HG02981 (cell line): ENCODE measurements around the gene ANO1.

ENCODE experiments used
- ATAC-seq: cut with Tn5 transposase; IDR thresholded peaks from one replicate; pipeline ENCODE4 v1.9.1; 2021; ENCODE audit warnings: mild to moderate bottlenecking, moderate library complexity; ENCODE audit not compliant: unreplicated experiment

ANO1 gene

GRCh38 chr11:70111269-70112016, 33.3 kb downstream of the ANO1 start:
- no peak for ATAC-seq

- ATAC-seq, result no peak
Observed at GRCh38 chr11:70112017-70112434, 33.9 kb downstream of the ANO1 start.

- no peak for ATAC-seq
Observed at GRCh38 chr11:70113801-70114200, 35.7 kb downstream of the ANO1 start.

DNA sequence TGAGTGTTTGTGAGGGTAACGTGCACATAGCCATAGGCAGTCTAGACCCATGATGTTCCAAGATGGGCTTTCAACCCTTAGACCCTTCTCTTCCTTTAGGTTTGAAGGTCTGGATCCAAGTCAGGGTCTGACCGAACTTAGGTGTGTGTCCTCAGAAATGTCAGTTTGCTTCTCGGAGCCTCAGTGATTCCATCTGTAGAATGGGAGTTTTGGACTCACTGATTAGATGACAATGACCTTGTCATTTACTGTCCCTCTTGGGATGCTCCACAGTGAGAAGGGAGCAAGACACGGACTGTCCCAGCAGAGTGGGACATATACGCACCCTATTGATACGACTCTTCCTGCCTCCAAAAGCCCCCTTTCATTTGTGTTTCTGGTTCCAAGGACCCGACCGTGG, 37.7 kb downstream of the ANO1 start:
- ATAC-seq, result no peak

DNA sequence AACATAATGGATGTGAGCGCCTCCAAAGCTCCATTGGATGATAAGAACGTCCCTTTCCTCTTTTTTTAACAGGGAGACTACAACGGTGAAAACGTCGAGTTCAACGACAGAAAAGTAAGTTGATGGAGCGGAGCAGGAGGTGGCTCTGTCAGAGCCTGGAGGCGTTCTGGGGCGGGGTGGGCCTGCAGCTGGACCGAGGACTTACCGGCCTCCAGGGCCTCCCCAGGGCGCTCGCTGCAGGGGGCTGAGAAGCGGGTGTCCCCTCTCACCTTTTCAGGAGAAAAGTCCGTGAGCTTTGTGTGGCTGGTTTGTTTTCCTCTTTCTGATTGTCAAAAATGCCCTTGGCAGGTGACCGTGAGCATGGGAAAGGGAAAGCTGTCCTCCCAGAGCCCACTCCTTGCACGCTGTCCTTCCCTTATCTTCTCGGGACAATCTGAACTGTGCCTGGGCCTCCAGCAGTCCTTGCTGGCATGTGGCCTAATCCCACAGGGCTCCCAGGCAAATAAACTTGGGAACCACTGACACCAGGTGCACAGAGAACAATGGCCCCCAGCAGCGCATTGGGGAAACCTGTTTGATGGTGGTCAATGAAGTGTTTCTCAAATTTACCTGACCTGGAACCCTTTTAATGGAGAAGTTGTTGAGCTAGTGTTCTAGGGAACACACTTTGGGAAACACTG, 38.4 kb downstream of the ANO1 start:
- ATAC-seq, result no peak

DNA sequence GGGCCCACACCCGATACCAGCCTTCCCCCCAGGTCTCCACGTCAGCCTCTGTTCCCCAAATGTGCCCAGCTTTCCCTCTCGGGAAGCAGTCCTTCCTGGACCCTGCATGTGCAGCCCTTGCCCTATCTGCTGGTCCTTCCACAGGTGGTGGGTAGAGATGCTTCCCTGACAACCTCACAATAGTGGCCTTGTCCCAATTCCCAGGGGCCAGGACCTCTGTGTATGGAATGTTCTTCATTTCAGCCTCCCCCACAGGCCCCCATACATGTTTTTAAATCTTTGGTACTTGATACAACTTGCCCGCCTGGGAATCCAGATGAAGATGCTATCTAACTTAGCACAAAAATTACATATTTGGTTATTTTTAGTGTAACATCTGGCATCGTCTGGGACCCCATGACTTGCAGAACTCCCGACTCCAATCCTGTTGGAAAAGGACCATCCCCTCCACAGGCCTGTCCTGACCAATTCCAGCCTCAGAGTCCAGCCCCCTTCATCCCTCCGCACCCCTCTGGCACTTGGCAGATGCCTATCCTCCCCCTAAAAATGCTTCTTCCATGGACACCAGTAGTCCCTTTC, 39.5 kb downstream of the ANO1 start:
- ATAC-seq, result no peak

DNA sequence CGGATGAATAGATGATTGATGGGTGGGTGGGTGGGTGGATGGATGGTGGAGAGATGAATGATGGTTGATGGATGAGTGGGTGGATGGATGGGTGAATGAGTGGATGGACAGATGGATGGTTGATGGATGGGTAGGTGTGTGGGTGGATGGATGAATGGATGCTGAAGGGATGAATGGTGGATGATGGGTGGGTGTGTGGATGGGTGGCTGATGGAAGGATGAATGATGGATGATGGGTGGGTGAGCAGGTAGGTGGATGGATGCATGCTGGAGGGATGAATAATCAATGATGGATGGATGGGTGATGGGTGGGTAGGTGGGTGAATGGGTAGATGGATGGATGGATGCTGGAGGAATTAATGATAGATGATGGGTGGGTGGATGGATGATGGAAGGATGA, 40.5 kb downstream of the ANO1 start:
- no peak for ATAC-seq

DNA sequence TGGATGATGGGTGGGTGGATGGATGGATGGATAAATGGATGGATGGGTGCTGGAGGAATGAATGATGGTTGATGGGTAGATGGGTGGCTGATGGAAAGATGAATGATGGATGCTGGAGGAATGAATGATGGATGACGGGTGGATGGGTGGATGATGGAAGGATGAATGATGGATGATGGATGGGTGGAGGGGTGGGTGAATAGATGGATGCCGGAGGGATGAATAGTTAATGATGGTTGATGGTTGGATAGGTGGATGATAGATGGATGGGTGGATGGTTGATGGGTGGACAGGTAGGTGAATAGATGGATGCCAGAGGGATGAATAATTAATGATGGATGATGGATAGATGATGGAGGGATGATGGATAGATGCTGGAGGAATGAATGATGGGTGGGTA, 41.4 kb downstream of the ANO1 start:
- ATAC-seq, result no peak

- ATAC-seq, result no peak
Observed at GRCh38 chr11:70120674-70121073, 42.6 kb downstream of the ANO1 start.

- no peak for ATAC-seq
Observed at GRCh38 chr11:70122490-70123198, 44.5 kb downstream of the ANO1 start.

GRCh38 chr11:70123711-70124110, 45.6 kb downstream of the ANO1 start:
- ATAC-seq, result no peak

DNA sequence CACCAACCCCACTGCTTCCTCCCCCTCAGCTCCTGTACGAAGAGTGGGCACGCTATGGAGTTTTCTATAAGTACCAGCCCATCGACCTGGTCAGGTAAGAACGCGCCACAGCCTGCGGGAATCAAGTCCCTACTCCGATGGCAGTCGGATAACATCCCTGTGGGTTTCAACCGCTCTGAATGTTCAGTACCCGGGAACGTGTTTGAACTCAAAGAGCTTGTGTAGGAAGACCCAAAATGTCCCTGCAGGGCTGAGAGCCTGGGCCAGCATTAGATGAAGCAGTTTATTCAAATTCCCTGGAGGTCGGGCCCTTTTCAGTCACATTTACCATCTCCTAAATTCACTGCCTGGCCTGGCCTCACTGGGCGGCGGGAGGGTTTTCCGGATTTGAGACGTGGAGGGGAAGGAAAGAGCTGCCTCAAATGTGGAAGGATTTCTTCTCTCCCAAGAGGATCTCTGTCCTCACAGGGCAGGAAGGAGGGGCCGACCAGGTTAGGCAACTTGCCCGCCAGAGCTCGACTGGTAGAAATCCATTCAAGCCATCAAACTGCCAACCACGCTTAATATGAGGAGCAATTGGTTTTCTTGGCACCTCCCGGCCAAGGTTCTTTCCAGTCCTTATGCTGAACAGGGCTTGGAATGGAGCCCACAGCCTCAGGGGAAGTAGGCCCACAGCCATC, 46.3 kb downstream of the ANO1 start:
- no peak for ATAC-seq

DNA sequence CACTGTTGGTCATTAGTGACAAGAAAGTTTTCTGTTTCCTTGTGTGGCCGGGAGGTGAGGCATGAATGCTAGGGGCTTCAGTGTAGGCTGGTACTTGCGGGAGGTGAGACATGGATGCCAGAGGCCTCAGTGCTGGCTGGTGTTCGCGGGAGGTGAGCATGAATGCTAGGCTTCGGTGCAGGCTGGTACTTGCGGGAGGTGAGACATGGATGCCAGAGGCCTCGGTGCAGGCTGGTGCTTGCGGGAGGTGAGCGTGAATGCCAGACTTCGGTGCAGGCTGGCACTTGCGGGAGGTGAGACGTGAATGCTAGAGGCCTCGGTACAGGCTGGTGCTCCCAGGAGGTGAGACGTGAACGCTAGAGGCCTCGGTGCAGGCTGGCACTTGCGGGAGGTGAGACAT, 48.4 kb downstream of the ANO1 start:
- no peak for ATAC-seq

DNA sequence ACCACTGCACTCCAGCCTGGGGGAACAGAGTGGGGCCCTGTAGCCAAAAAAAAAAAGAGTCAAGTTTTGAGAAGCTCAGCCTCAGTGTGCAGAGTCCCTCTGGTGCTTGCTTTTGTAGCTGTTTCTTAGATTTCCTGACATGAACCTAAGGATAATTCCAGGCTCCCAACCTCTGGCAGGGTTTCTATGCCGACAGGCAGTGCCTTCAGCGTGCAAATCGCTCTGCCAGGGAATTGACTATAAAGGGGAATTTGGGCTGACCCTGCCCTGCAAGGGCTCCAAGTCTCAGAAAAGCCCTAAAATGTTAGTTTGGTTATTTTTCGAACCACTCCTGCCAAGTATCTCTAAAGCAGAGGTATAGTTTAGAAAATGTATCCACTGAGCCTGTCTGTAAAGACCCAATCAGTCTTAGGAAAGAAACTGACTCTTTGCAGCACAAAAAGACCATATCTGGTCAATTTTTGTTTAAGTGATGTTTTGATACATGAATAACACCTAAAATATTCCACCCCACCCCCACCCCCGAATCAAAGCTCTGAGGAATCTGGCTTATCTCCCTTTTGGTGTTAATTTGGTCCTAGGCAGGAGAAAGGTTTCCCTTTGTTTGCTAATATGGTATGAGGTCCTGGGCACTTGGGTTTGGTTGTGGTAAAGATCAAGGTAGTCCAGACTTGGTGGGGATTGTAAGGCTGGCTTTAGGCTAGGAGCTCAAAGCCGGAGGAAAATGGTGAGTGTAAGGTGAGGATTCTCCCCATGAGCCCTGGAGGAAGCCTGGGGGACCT, 49.7 kb downstream of the ANO1 start:
- no peak for ATAC-seq

DNA sequence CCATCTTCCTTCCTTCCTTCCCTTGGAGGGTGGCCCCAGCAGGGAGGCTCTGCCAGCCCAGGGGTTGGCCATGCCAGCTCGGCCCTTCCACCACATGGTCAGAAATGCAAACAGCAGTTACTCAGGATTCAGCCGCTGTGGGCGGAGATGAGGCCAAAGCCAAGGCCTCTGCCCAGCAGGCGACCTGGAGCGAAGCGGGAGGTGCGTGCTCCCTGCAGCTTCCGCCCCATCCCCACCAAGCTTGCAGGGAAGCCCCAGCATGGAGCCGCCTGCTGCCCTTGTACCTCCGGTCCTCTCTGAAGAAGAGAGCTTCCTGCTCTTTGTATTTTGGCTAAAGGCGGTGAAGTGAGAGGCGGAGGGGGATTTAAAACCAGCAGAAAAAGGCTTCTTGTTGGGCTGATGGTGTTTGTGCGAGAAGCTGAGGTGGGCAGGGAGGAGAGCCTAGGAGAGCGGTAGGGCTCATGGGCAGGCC, 50.4 kb downstream of the ANO1 start:
- no peak for ATAC-seq

DNA sequence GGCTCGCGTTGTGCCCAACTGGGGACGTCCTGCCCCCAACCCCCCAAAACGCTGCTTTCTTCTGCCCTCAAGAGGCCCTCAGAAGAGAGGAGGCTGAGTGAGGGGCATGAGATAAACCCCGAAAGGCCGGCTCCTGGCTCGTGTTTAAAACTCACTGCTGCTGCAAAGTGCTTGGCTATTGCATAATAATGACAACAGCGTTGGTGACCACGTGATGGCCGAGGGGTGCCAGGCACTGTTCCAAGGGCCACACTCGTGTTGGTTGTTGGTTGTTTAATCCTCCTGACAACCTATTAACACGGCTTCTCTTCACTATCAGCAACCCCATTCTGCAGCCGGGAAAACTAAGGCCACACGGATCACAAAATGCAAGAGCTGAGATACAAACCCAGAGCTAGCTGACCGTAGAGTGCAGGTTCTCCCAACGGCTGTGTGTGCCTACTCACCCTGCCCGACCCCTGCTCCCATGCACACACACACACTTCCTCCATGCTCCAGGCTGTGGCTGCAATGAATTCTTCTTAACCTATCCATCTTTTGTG, 51.0 kb downstream of the ANO1 start:
- ATAC-seq, result no peak

DNA sequence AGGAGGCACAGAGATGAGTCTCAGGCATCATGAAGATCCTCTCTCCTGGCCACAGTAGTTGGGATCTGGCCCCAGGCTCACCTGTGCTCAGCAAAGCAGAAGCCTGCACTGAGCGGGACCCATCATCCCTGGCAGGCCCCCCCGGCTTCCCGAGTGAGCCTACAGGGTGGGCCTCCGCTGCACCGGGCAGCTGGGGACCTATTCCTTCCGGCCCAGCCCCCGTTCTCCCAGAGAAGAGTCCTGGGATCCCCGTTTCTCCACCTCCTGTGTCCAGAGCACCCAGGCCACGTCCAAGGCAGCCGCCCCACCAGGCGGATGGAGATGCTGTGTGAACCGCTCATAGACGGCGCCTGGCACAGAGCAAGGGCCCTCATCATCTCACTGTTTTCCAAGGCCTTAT, 52.5 kb downstream of the ANO1 start:
- no peak for ATAC-seq

DNA sequence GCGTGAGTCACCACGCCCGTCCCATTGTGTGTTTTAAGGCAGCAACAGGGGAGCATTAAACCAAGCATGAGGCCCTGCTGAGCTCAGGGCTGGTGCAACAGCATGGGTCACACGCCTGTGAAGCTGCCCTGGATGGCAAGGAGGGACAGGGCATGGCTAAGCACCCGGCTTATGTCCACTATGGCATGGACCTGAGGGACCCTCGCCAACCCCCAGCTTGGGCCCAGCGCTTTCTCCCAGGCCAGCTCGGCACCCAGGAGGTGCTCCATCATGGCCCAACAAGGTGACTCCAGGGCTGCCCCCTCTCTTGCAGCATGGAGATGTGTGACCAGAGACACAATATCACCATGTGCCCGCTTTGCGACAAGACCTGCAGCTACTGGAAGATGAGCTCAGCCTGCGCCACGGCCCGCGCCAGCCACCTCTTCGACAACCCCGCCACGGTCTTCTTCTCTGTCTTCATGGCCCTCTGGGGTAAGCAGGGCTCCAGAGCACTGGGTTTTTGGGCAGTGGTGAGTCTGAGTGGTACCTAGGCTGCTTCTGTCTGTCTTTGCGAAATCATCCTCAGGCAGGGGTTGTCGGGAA, 53.6 kb downstream of the ANO1 start:
- no peak for ATAC-seq

- no peak for ATAC-seq
Observed at GRCh38 chr11:70132641-70133040, 54.5 kb downstream of the ANO1 start.
